ENCODE results near the gene DMD.

DMD gene

GRCh38 chrX:31092970-31093638, 2118.2 kb downstream of the DMD start:
- no peak for TF ChIP-seq CTCF (IDR thresholded peaks at IDR 0.05; ENCODE audit: control insufficient read depth, extremely low read depth, insufficient read depth)

GRCh38 chrX:31092476-31092875, 2118.9 kb downstream of the DMD start:
- no peak for DNase-seq (ENCODE audit: low read depth)
- no peak for TF ChIP-seq CTCF (IDR thresholded peaks at IDR 0.05; ENCODE audit: control insufficient read depth, extremely low read depth, insufficient read depth)
- no peak overlapping the region for H3K4me3 ChIP-seq (ENCODE audit: low read depth, low read length)

More at GRCh38 chrX:31092970-31093638, 2118.2 kb downstream of the DMD start:
- H3K4me3 ChIP-seq (ENCODE audit: low read depth, low read length) = no peak overlapping the region
- no peak for DNase-seq (ENCODE audit: low read depth)

GRCh38 chrX:31091819-31092218, 2119.5 kb downstream of the DMD start:
- no peak overlapping the region for H3K4me3 ChIP-seq (ENCODE audit: low read depth, low read length)
- no peak for TF ChIP-seq CTCF (IDR thresholded peaks at IDR 0.05; ENCODE audit: control insufficient read depth, extremely low read depth, insufficient read depth)
- DNase-seq (ENCODE audit: low read depth) = no peak

- no peak overlapping the region for H3K4me3 ChIP-seq (ENCODE audit: low read depth, low read length)
- no peak for TF ChIP-seq CTCF (IDR thresholded peaks at IDR 0.05; ENCODE audit: control insufficient read depth, extremely low read depth, insufficient read depth)
- no peak for DNase-seq (ENCODE audit: low read depth)
Observed at GRCh38 chrX:31074522-31074921, 2136.8 kb downstream of the DMD start.

GRCh38 chrX:31071725-31072124, 2139.6 kb downstream of the DMD start, which contains the start of gene FTHL17:
TSS of gene FTHL17 (minus strand) at chrX:31072041. CDS start at chrX:31071953, 88 bp downstream.
- no peak for DNase-seq (ENCODE audit: low read depth)
- no peak within 1 kb of the TSS for H3K4me3 ChIP-seq (ENCODE audit: low read depth, low read length)
- no peak for TF ChIP-seq CTCF (IDR thresholded peaks at IDR 0.05; ENCODE audit: control insufficient read depth, extremely low read depth, insufficient read depth)

GRCh38 chrX:31071262-31071661, 2140.1 kb downstream of the DMD start:
- no peak for DNase-seq (ENCODE audit: low read depth)
- TF ChIP-seq CTCF (IDR thresholded peaks at IDR 0.05; ENCODE audit: control insufficient read depth, extremely low read depth, insufficient read depth) = no peak
- no peak overlapping the region for H3K4me3 ChIP-seq (ENCODE audit: low read depth, low read length)

GRCh38 chrX:31070057-31070468, 2141.3 kb downstream of the DMD start:
- no peak for TF ChIP-seq CTCF (IDR thresholded peaks at IDR 0.05; ENCODE audit: control insufficient read depth, extremely low read depth, insufficient read depth)
- DNase-seq (ENCODE audit: low read depth) = no peak
- H3K4me3 ChIP-seq (ENCODE audit: low read depth, low read length) = no peak overlapping the region
